C1 segment of cervical spinal cord (tissue), 14 donors: ENCODE results near the gene FAM133A.

Source experiments
- DNase-seq, 14 donors: peaks; one replicate each; lab custom pipeline; 2025; lab: John Stamatoyannopoulos, UW

The FAM133A gene

GRCh38 chrX:93673869-93674271 lies at the start of gene FAM133A:
FAM133A (plus strand) TSS chrX:93674206; CDS start chrX:93709420, 35,214 bp downstream.
- DNase-seq: peak in 1 of 14 donors; percentile 85

- no peak for DNase-seq
Observed at GRCh38 chrX:93637591-93637990, 36.4 kb upstream of the FAM133A start.

GRCh38 chrX:93649381-93649780 lies 24.6 kb upstream of the FAM133A start:
- DNase-seq: no peak

- no peak for DNase-seq
Observed at GRCh38 chrX:93660575-93660974, 13.4 kb upstream of the FAM133A start.

- peak in 13 of 14 donors; percentile 3 to 87 (median 76) for DNase-seq
Observed at GRCh38 chrX:93673056-93673868, 744 bp upstream of the FAM133A start, which contains the start of gene NAP1L3. NAP1L3 (minus strand) TSS chrX:93673578; CDS start chrX:93673304, 274 bp downstream.

GRCh38 chrX:93695981-93696380 lies 22.0 kb downstream of the FAM133A start:
- no peak for DNase-seq

GRCh38 chrX:93703701-93704100 lies 29.7 kb downstream of the FAM133A start:
- DNase-seq: no peak

GRCh38 chrX:93711076-93711475 lies 37.1 kb downstream of the FAM133A start:
- DNase-seq: no peak

GRCh38 chrX:93741811-93742210 lies 67.8 kb downstream of the FAM133A start:
- no peak for DNase-seq

- DNase-seq: no peak
Observed at GRCh38 chrX:93760163-93760562, 86.2 kb downstream of the FAM133A start.
